Hindlimb muscle (tissue), 1 donor: ENCODE measurements around the gene SKI. TPM values are rescaled to one million over a fixed set of nuclear protein-coding genes. Genes with fewer than 3 reads are reported as not detected.
"Not testable (repeated sequence)": the region's sequence is repeated elsewhere in the genome, so short reads cannot be mapped to it uniquely, and the experiment has no call there.

Experiments used
- DNase-seq: peaks from one replicate; pipeline ENCODE4 v3.0.0-alpha.2; 2013
- polyA plus RNA-seq: library from polyadenylated mRNA; unstranded; fragments of 120-200 nt; gene quantifications from one replicate; pipeline ENCODE4 v1.2.1, GENCODE V29; 2013; ENCODE audit not compliant: insufficient read length

Gene SKI
- polyA plus RNA-seq, 1 donor = 70.0 TPM

- DNase-seq = no peak
Observed at GRCh38 chr1:2312515-2313301, 84.6 kb downstream of the SKI start.

DNA sequence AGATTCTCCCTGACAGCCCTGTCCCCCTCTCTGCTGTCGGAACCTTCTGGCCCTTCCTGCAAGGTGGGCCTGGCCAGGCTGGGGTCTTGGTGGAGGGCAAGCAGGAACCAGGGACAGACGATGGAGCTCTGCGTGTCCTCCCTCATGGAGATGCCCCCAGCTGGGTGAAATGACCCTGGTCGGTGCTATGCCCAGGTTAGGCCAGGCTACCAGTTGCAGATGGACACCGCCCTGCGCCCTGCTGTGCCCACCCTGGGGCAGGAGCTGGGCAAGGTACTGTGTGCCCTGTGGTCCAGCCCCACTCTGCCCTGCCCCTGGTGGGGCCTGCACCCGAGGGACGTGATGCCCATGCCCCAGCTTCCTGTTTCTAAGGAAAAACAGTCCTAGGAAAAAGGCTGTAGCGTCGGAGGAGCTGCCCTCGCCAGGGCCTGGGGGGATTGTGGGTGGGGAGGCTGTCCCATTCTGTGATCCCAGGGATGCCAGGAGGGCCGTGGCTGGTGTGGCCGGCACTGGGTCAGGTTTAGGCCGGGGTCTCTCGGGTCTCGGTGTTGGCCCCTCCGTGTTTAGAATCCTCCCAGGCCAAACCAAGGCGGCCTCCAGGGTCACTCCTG lies 85.6 kb downstream of the SKI start:
- DNase-seq = no peak

GRCh38 chr1:2314273-2314802 lies 86.2 kb downstream of the SKI start:
- DNase-seq = no peak

GRCh38 chr1:2314803-2315673 lies 86.9 kb downstream of the SKI start:
- DNase-seq = peak; percentile 81

DNA sequence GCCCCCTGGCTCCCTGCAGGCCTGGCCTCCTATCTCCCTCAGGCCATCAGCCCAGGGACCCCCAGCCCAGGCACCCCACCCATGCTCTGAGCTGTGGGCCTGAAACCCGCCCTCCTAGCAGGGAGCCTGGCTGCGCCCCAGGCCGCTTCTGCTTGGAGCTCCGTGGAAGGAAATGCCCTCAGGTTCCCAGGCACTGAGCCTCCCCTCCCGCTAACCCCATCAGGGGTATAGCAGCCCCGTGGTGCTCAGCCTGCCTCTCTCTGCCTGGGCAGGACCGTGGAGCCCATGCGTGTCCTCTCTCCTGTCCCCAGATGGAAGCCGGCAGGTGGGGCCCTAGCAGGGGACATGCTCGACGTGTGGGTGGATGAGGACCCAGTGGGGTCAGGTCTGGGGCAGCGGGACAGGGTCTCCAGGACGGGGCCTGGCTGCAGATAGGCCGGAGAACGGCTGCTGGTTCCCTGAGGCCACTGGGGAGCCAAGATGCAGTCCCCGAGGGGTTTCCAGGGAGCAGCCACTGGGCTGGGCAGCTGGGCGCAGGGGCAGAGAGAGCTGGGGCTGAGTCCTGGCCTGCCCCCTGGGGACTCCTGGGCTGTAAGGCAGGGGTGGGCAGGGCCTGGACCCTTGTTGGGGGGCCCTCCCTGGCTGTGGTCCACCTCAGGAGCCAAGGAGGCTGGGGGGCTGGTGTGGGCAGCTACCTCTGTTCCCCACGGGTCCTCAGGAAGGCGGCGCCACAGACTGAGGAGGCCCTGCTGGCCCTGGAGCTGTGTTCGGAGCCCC lies 87.7 kb downstream of the SKI start:
- DNase-seq = no peak

- DNase-seq = no peak
Observed at GRCh38 chr1:2316451-2316961, 88.4 kb downstream of the SKI start.

DNA sequence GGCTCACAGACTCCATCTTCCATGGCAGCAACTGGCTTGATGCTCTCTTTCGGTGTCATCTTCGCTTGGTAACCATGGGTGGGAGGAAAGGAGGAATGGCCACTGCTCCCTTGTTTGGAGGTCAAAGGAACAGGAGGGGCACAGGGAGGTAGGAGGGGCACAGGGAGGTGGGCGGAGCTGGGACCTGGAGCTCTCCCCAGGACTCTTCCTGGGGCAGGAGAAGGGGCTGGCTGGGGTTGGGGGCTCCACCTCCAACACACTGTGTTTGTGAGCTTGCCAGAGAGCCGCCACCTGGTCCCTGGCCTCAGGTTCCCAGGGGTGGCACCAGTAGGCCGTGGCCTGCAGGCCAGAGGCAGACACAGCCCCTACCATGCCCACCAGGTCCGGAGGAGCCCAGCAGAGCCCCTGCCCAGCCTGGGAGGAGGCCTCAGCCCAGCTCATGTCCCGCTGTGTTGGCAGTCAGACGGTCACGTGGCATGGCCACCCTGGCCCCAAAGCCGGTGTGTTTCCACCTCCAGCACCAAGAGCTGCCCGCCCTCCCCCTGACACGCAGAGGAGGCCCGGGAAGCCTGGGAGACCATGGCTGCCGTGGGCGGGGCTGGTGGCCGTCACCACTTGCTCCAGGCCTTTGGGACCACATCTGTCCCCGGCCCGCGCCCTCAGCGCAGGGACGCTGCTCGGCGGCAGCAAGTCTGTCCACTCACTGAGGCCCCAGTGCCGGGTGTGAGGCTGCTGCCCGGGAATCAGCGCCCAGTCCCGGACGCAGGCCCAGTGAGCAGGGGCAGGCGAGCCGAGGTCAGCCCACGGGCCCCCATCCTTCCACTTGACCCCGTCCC lies 89.3 kb downstream of the SKI start:
- DNase-seq = no peak

DNA sequence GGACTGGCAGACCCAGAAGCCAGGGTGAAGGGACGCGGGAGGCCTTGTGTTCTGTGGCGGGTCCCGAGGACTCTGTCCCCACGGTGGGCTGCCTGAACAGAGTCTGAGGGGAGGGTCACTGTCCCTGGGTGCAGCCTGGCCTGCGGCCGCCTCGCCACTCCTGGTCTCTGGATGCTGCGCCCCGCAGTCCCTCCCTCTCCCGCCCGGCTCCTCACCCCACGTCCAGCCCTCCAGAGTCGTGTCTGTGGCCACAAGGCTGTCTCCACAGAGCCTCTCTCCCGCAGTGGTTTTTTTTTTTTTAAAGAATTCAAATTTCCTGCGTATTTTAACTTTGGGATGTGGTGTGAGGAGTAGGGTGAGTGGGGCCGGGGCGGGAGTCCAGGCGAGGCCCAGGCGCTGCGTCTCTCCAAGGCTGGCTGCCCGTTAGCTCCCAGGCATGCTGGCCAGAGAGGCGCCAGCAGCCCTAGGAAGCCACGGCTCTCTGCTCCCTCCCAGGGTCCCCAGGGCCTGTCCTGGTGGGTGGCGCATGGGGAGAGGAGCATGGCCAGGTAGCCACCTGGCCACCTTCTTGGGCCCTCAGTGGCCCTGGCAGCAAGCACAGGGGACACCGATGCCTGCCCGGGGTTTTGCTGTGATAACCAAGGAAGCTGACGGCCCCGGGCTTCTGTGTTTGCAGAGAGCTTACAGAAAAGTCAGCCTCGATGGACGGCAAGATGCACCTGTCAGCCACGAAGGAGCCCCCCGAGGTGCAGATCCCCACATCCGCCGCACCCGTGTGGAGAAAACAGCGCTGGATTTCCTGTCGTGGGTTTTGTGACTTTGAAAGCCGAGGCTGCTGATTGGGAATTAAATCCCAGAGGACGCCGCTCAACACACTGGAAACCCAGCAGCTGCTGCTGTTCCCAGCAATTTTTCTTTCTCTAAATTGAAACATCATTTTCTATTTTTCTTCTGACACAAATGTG lies 90.5 kb downstream of the SKI start:
- no peak for DNase-seq

DNA sequence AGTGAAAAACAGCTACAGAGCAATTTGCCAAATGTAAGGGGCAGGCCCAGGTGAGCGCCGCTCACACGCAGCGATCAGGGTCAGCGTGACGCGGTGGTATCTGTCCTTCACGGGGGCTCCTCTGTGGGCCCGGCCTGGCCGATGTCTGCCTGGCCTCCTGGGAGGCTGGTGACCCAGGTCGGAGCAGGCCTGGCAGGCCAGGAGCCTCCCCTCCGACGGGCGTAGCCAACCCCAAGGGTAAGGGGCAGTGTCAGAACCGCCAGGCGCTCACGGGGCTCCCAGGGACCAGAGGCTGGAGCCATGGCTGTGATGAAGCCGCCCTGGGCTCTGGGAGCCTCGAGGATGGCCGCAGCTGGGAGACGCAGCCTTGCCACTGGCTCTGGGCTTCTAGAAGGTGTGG lies 91.2 kb downstream of the SKI start:
- no peak for DNase-seq

GRCh38 chr1:2320006-2320405 lies 91.9 kb downstream of the SKI start:
- DNase-seq = peak; percentile 75

GRCh38 chr1:2320760-2321667 lies 92.9 kb downstream of the SKI start:
- no peak for DNase-seq

- DNase-seq = peak; percentile 92
Observed at GRCh38 chr1:2322065-2322571, 94.0 kb downstream of the SKI start.

DNA sequence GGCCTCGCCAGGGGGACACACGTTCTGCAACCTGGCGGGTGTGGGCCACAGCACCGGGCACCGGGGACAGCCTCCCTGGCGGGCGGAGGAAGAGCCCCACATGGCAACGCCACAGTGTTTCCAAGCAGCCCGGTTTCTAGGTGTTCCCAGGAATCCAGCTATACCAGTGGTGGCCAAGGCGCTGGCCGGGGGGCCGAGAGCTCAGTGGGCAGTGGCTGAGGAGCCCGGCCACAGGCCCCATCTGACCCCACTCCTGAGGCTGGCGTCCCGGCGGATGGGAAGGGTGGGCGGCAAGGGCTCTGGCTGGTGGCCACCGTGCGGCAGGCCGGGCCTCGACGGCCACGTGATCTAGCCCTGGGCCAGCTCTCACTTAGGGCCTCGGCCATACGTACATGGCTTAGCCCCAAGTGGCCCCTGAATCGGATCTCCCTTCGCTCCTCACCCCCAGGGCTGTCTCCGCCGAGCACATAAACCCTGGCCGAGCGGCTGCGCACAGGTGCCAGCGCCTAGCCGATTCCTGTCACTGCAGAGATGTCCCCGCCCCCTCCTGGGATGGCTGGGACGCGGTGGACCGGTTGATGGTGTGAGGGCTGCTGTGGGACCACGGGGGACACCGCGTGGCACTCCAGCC lies 94.6 kb downstream of the SKI start:
- no peak for DNase-seq

- no peak for DNase-seq
Observed at GRCh38 chr1:2323451-2323974, 95.4 kb downstream of the SKI start.

DNA sequence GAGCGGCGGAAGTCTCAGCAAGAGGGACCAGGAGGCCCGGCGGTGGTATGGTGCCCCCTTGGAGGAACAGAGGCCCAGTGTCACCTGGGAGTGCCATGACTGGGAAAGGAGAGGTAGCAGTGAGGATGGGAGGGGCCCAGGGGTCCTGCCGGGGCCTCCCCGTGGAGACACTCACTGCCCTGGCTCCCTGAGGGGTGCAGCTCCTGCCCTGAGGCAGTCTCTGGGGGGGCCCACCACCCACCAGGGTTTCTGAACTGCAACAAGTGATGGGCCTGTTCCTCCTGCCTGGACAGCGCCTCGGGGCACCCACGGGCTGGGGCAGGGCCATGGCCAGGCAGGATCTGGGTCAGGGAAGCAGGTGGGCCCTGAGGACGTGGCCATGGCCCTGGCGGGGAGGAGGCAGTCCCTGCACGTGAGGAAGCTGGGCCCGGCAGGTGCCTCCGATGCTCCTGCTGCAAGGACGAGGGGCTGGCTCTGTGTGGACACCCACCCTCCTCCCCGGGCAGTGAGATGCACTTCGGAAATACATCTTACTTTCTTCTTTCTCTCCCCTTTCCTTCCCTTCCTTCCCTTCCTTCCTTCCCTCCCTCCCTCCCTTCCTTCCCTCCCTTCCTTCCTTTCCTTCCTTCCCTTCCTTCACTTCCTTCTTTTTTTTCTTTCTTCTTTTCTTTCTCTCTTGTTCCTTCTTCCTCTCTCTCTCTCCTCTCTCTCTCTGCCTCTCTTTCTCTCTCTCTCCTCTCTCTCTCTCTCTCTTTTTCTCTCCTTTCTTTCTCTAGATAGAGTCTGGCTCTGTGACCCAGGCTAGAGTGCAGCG lies 96.6 kb downstream of the SKI start:
- no peak for DNase-seq

DNA sequence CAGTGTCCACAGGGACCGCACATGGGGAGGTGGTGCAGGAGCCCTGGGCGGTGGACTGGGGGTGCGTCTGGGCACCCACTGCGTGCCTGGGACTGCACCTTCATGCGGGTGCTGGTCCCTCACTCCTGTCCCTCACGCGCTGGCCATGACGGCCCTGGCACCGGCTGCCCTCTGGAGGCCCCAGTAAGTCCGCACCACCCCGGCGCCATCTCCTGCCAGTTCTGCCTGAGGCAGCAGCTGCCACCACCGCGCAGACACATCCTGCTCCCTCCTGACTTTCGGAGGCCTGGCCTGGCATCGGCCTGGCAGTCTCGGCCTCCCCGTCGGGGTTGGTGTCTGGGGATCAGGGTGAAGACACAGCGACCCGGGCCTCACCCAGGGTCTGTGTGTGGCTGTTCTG lies 98.4 kb downstream of the SKI start:
- DNase-seq = no peak

GRCh38 chr1:2327162-2327561 lies 99.0 kb downstream of the SKI start:
- not testable (repeated sequence) for DNase-seq
